MCF 10A (cell line): ENCODE results near the gene TRPC3. TPM values are rescaled to one million over a fixed set of nuclear protein-coding genes. Genes with fewer than 3 reads are reported as not detected.

Source experiments
- BruUV-seq: library from RNA; stranded (reverse); fragments of 400-500 nt; replicated peaks from 2 replicates; lab custom pipeline; 2021; lab: Mats Ljungman, UMichigan
- CTCF ChIA-PET: fragments of 300-600 bp; sonication (Branson Sonifier 250); formaldehyde crosslinking; extraction: SDS; loops from one replicate; lab custom pipeline; 2021; ENCODE audit warnings: antibody characterized with exemption, inconsistent platforms; lab: Yijun Ruan, JAX
- POLR2A ChIA-PET: fragments of 300-600, 350-650 bp; sonication (Branson Sonifier 250); formaldehyde crosslinking; extraction: SDS; loops from one replicate; lab custom pipeline; 2020; ENCODE audit warnings: antibody characterized with exemption, inconsistent platforms; lab: Yijun Ruan, JAX
- DNase-seq: peaks from one replicate; pipeline ENCODE4 v3.0.0-alpha.2; 2018; ENCODE audit not compliant: unreplicated experiment
- H3K27ac Mint-ChIP-seq: one replicate; pipeline ENCODE4 v1.8.0; 2022; ENCODE audit warnings: mild to moderate bottlenecking, low read depth, mixed read lengths; ENCODE audit not compliant: unreplicated experiment
- H3K27me3 Mint-ChIP-seq: one replicate; pipeline ENCODE4 v1.8.0; 2022; ENCODE audit warnings: mixed read lengths; ENCODE audit not compliant: insufficient read depth, unreplicated experiment
- H3K36me3 Mint-ChIP-seq: one replicate; pipeline ENCODE4 v1.8.0; 2022; ENCODE audit warnings: mild to moderate bottlenecking, moderate library complexity, mixed read lengths; ENCODE audit not compliant: insufficient read depth, unreplicated experiment
- H3K4me1 Mint-ChIP-seq: one replicate; pipeline ENCODE4 v1.8.0; 2022; ENCODE audit warnings: mixed read lengths; ENCODE audit not compliant: insufficient read depth, unreplicated experiment
- H3K4me3 Mint-ChIP-seq: one replicate; pipeline ENCODE4 v1.8.0; 2022; ENCODE audit warnings: mild to moderate bottlenecking, moderate library complexity, mixed read lengths; ENCODE audit not compliant: unreplicated experiment
- H3K9me3 Mint-ChIP-seq: one replicate; pipeline ENCODE4 v1.8.0; 2022; ENCODE audit warnings: mixed read lengths; ENCODE audit not compliant: unreplicated experiment
- intact Hi-C: fragments of 100-400 bp; cut with micrococcal nuclease; formaldehyde crosslinking; loops from 2 replicates; pipeline ENCODE4 v1.14.1; 2022
- total RNA-seq: library from RNA; stranded (reverse); gene quantifications from 2 replicates; pipeline ENCODE4 v1.2.3, GENCODE V29; 2022
- TF ChIP-seq, protein P1 (sequence below): fragments of 200-600 bp; IDR thresholded peaks from one replicate; pipeline ENCODE4 v1.8.0; 2022; ENCODE audit warnings: antibody characterized with exemption, mild to moderate bottlenecking; ENCODE audit not compliant: unreplicated experiment

Gene TRPC3
- total RNA-seq, 1 experiment from 2014 or later = not detected

GRCh38 chr4:121958777-121959176 lies 6.9 kb upstream of the TRPC3 start:
- no TSS peak for BruUV-seq
- DNase-seq = no peak
- no peaks in the 10 kb centered on the region for H3K36me3 Mint-ChIP-seq
- ChIA-PET CTCF (no interaction called here), POLR2A (no interaction called here)
- H3K27me3 Mint-ChIP-seq = peaks cover under 1% of the 10 kb centered on the region
- intact Hi-C loops = no loop called here
- no peaks in the 10 kb centered on the region for H3K4me1 Mint-ChIP-seq
- H3K27ac Mint-ChIP-seq = no peak overlapping the region
- no peak overlapping the region for H3K4me3 Mint-ChIP-seq
- TF ChIP-seq, protein P1, sequence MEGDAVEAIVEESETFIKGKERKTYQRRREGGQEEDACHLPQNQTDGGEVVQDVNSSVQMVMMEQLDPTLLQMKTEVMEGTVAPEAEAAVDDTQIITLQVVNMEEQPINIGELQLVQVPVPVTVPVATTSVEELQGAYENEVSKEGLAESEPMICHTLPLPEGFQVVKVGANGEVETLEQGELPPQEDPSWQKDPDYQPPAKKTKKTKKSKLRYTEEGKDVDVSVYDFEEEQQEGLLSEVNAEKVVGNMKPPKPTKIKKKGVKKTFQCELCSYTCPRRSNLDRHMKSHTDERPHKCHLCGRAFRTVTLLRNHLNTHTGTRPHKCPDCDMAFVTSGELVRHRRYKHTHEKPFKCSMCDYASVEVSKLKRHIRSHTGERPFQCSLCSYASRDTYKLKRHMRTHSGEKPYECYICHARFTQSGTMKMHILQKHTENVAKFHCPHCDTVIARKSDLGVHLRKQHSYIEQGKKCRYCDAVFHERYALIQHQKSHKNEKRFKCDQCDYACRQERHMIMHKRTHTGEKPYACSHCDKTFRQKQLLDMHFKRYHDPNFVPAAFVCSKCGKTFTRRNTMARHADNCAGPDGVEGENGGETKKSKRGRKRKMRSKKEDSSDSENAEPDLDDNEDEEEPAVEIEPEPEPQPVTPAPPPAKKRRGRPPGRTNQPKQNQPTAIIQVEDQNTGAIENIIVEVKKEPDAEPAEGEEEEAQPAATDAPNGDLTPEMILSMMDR = no peak
- H3K9me3 Mint-ChIP-seq = no peaks in the 10 kb centered on the region

- Mint-ChIP-seq H3K36me3 (no peaks in the 10 kb centered on the region), H3K27me3 (peaks cover 16% of the 10 kb centered on the region), H3K27ac (no peak overlapping the region), H3K9me3 (no peaks in the 10 kb centered on the region), H3K4me1 (no peaks in the 10 kb centered on the region), H3K4me3 (no peak overlapping the region)
- no peak for DNase-seq
- ChIA-PET POLR2A (interaction anchor here (0.7 kb wide), 1 partner anchor 11 kb away, joined by 3 read pairs; no protein-coding TSS in a partner anchor), CTCF (interaction anchor here (0.6 to 1.1 kb wide), 5 partner anchors 50 to 332 kb away, joined by 3 to 4 read pairs (median 3); no protein-coding TSS in a partner anchor)
- TF ChIP-seq, protein P1 = no peak
- intact Hi-C loops = no loop called here
- BruUV-seq = no TSS peak
These were observed 5.4 kb upstream of the TRPC3 start for GRCh38 chr4:121957266-121957665.

- H3K9me3 Mint-ChIP-seq = no peaks in the 10 kb centered on the region
- H3K4me3 Mint-ChIP-seq = no peak overlapping the region
- no peaks in the 10 kb centered on the region for H3K4me1 Mint-ChIP-seq
- POLR2A ChIA-PET = no interaction called here
- no peak overlapping the region for H3K27ac Mint-ChIP-seq
- H3K36me3 Mint-ChIP-seq = peaks cover 6% of the 10 kb centered on the region
- no TSS peak for BruUV-seq
- intact Hi-C loops = loop anchor here (5.0 kb wide), 1 partner anchor 198 kb away; the partner anchor contains the start of gene BLTP1
- TF ChIP-seq, protein P1 = no peak
- DNase-seq = no peak
- peaks cover 23% of the 10 kb centered on the region for H3K27me3 Mint-ChIP-seq
- CTCF ChIA-PET = interaction anchor here (0.7 to 1.1 kb wide), 2 partner anchors 13 to 19 kb away, joined by 3 read pairs; no protein-coding TSS in a partner anchor
These were observed 2.0 kb upstream of the TRPC3 start for GRCh38 chr4:121953860-121954259.

DNA sequence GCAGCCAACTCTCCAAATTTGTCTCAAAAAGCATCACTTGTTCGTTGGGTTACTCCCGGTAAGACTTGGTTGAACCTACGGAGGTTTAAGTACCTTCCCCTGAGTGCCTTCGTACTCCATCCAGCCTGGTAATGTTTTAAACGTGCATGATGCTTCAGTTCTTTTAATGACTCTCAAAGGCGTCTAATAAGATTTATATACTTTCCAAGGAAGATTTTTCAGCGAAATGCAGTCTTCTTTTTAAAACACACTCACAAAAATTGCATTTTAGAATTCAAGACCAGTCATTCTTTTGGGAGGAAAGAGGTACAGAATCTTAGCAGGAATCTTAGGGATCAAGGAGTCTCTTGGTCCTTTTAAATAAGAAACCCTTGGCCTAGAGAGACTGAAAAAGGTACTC lies 430 bp upstream of the TRPC3 start:
- no peak overlapping the region for H3K27ac Mint-ChIP-seq
- ChIA-PET POLR2A (no interaction called here), CTCF (no interaction called here)
- TF ChIP-seq, protein P1 = no peak
- DNase-seq = no peak
- H3K4me1 Mint-ChIP-seq = no peaks in the 10 kb centered on the region
- no TSS peak for BruUV-seq
- intact Hi-C loops = loop anchor here (5.0 kb wide), 1 partner anchor 200 kb away; the partner anchor contains the start of gene BLTP1
- peak overlapping the region; percentile 69 for H3K4me3 Mint-ChIP-seq
- H3K36me3 Mint-ChIP-seq = peaks cover 6% of the 10 kb centered on the region
- peaks cover 39% of the 10 kb centered on the region for H3K27me3 Mint-ChIP-seq
- H3K9me3 Mint-ChIP-seq = no peaks in the 10 kb centered on the region
